ENCODE data around the gene CREB3L1.
"Not testable (repeated sequence)": the region's sequence is repeated elsewhere in the genome, so short reads cannot be mapped to it uniquely, and the experiment has no call there.

CREB3L1 gene

DNA sequence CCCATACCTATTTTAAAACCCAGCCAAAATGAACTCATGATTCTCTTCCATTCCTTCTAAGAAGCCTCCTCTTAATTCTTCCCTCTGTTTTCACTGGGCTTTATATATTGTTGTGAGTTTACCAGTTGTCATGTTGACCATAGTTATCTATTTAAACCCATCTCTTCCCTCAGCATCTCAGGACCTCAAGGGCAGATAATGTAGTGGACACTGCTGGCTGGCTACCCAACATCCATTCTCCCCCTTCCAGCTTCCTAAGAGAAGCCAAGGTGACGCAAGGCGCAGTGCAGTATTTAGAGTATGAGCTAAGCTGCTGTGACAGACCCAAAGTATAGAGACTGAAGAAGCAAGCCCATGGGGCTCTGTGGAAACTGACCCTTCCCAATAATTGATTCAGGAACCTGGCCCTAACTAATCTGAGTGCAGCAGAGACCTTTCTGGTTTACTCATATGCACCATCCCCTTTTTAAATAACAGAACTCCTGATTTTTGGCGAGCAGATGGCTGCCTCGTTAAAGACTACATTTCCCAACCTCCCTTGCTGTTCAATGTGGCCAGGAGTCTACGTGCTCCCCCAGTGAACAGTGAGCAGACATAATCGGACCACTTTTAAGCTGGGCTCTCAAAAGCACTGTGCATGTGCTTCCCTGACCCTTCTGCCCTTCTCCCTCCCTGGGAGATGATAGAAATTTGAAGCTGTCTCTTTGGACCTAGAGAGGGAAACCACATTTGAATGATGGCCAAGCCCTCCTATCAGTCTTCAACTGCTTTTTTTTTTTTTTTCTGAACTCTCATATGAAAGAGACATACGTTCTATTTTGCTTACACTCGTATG, 28.1 kb upstream of the CREB3L1 start:
- H3K9me3 ChIP-seq (ENCODE audit: control insufficient read depth, low read length): no peaks in the 10 kb centered on the region
- H3K4me3 ChIP-seq (ENCODE audit: insufficient read depth, low read depth, low read length): no peak overlapping the region
- WGBS, 2 experiments: 76 to 81% methylated on average over 8 of the region's 8 CpGs
- no peaks in the 10 kb centered on the region for H3K4me1 ChIP-seq (ENCODE audit: control insufficient read depth, insufficient read depth, low read length)
- no peak overlapping the region for H3K27ac ChIP-seq (ENCODE audit: insufficient read depth, low read depth, low read length, poor library complexity, severe bottlenecking)
- no peaks in the 10 kb centered on the region for H3K36me3 ChIP-seq (ENCODE audit: control insufficient read depth, insufficient read depth, low read length)
- H3K27me3 ChIP-seq (ENCODE audit: control insufficient read depth, insufficient read depth, low read length, poor library complexity, severe bottlenecking): no peaks in the 10 kb centered on the region

DNA sequence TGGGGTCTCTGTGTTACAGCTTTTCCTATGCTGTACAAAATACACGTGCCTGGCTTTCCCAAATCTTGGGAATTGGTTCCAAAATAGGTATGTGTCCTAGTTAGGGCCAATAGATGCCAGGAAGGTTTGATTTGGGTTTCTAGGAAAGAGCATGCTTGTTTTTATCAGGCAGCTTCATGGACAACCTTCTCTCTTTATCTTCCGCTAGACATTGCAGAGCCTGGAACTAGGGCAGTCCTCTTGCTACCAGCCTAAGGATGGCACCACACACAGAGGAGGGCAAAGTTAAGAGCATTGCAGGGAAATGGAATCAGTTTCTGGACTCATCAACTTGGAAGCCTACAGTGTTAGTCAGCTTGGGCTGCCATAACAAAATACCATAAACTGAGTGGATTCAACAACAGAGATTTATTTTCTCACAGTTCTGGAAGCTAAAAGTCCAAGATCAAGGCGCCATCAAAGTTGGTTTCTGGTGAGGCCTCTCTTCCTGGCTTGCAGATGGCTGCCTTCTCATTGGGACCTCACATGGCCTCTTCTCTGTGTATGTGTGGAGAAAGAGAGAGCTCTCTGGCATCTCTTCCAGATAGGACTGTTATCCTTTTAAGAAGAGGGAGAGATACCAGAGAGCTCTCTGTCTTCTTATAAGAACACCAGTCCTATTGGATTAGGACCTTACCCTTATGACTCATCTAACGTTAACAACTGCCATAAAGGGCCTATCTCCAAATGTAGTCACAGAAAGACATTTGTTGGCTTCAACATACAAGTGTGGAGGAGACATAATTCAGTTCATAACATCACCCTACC, 27.3 kb upstream of the CREB3L1 start:
- Histone ChIP-seq H3K9me3 (ENCODE audit: control insufficient read depth, low read length) (no peaks in the 10 kb centered on the region), H3K36me3 (ENCODE audit: control insufficient read depth, insufficient read depth, low read length) (no peaks in the 10 kb centered on the region), H3K27me3 (ENCODE audit: control insufficient read depth, insufficient read depth, low read length, poor library complexity, severe bottlenecking) (no peaks in the 10 kb centered on the region), H3K27ac (ENCODE audit: insufficient read depth, low read depth, low read length, poor library complexity, severe bottlenecking) (no peak overlapping the region), H3K4me1 (ENCODE audit: control insufficient read depth, insufficient read depth, low read length) (no peaks in the 10 kb centered on the region), H3K4me3 (ENCODE audit: insufficient read depth, low read depth, low read length) (no peak overlapping the region)
- 91 to 95% methylated on average over 4 of the region's 4 CpGs for WGBS, 2 experiments

- no peaks in the 10 kb centered on the region for H3K9me3 ChIP-seq (ENCODE audit: control insufficient read depth, low read length)
- H3K27me3 ChIP-seq (ENCODE audit: control insufficient read depth, insufficient read depth, low read length, poor library complexity, severe bottlenecking): no peaks in the 10 kb centered on the region
- H3K36me3 ChIP-seq (ENCODE audit: control insufficient read depth, insufficient read depth, low read length): no peaks in the 10 kb centered on the region
- no peak overlapping the region for H3K27ac ChIP-seq (ENCODE audit: insufficient read depth, low read depth, low read length, poor library complexity, severe bottlenecking)
- H3K4me3 ChIP-seq (ENCODE audit: insufficient read depth, low read depth, low read length): no peak overlapping the region
- no peaks in the 10 kb centered on the region for H3K4me1 ChIP-seq (ENCODE audit: control insufficient read depth, insufficient read depth, low read length)
- WGBS, 2 experiments: 90 to 95% methylated on average over 2 of the region's 2 CpGs
These were observed 26.8 kb upstream of the CREB3L1 start for GRCh38 chr11:46250745-46251052.

DNA sequence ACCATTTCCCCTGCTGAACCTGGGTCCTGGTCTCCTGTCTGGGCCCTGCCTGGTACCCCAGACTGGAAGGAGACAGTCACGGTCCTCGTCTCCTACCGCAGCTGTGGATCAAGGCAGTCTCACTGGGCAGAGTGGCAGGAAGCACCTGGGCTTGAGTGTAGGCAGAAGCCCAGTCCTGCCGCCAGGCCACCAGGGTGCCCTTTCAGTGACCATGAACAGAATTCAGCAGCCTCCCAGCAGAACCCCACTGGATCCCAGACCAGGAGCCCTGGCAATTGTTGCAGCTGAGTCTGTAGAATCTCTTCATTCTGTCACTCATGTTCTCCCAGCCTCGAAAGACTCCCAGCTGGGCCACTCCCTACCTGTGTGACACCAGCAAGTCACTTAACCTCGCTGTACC, 25.5 kb upstream of the CREB3L1 start:
- Histone ChIP-seq H3K4me1 (ENCODE audit: control insufficient read depth, insufficient read depth, low read length) (no peaks in the 10 kb centered on the region), H3K9me3 (ENCODE audit: control insufficient read depth, low read length) (no peaks in the 10 kb centered on the region), H3K36me3 (ENCODE audit: control insufficient read depth, insufficient read depth, low read length) (no peaks in the 10 kb centered on the region), H3K27ac (ENCODE audit: insufficient read depth, low read depth, low read length, poor library complexity, severe bottlenecking) (no peak overlapping the region), H3K27me3 (ENCODE audit: control insufficient read depth, insufficient read depth, low read length, poor library complexity, severe bottlenecking) (no peaks in the 10 kb centered on the region), H3K4me3 (ENCODE audit: insufficient read depth, low read depth, low read length) (no peak overlapping the region)
- 80 to 82% methylated on average over 6 of the region's 6 CpGs for WGBS, 2 experiments

- 90 to 92% methylated on average over 10 of the region's 10 CpGs for WGBS, 2 experiments
- no peaks in the 10 kb centered on the region for H3K9me3 ChIP-seq (ENCODE audit: control insufficient read depth, low read length)
- H3K4me1 ChIP-seq (ENCODE audit: control insufficient read depth, insufficient read depth, low read length): no peaks in the 10 kb centered on the region
- no peak overlapping the region for H3K4me3 ChIP-seq (ENCODE audit: insufficient read depth, low read depth, low read length)
- no peak overlapping the region for H3K27ac ChIP-seq (ENCODE audit: insufficient read depth, low read depth, low read length, poor library complexity, severe bottlenecking)
- no peaks in the 10 kb centered on the region for H3K27me3 ChIP-seq (ENCODE audit: control insufficient read depth, insufficient read depth, low read length, poor library complexity, severe bottlenecking)
- H3K36me3 ChIP-seq (ENCODE audit: control insufficient read depth, insufficient read depth, low read length): no peaks in the 10 kb centered on the region
These were observed 25.0 kb upstream of the CREB3L1 start for GRCh38 chr11:46252373-46252914.

- Histone ChIP-seq H3K4me1 (ENCODE audit: control insufficient read depth, insufficient read depth, low read length) (no peaks in the 10 kb centered on the region), H3K27me3 (ENCODE audit: control insufficient read depth, insufficient read depth, low read length, poor library complexity, severe bottlenecking) (no peaks in the 10 kb centered on the region), H3K27ac (ENCODE audit: insufficient read depth, low read depth, low read length, poor library complexity, severe bottlenecking) (no peak overlapping the region), H3K9me3 (ENCODE audit: control insufficient read depth, low read length) (no peaks in the 10 kb centered on the region), H3K36me3 (ENCODE audit: control insufficient read depth, insufficient read depth, low read length) (no peaks in the 10 kb centered on the region), H3K4me3 (ENCODE audit: insufficient read depth, low read depth, low read length) (no peak overlapping the region)
- WGBS, 2 experiments: 92 to 93% methylated on average over 13 of the region's 13 CpGs
These were observed 24.0 kb upstream of the CREB3L1 start for GRCh38 chr11:46253258-46254132.

GRCh38 chr11:46254133-46254491, 23.4 kb upstream of the CREB3L1 start:
- Histone ChIP-seq H3K27ac (ENCODE audit: insufficient read depth, low read depth, low read length, poor library complexity, severe bottlenecking) (no peak overlapping the region), H3K4me1 (ENCODE audit: control insufficient read depth, insufficient read depth, low read length) (no peaks in the 10 kb centered on the region), H3K27me3 (ENCODE audit: control insufficient read depth, insufficient read depth, low read length, poor library complexity, severe bottlenecking) (no peaks in the 10 kb centered on the region), H3K36me3 (ENCODE audit: control insufficient read depth, insufficient read depth, low read length) (no peaks in the 10 kb centered on the region), H3K9me3 (ENCODE audit: control insufficient read depth, low read length) (no peaks in the 10 kb centered on the region), H3K4me3 (ENCODE audit: insufficient read depth, low read depth, low read length) (no peak overlapping the region)
- WGBS, 2 experiments: 70 to 73% methylated on average over 9 of the region's 9 CpGs

DNA sequence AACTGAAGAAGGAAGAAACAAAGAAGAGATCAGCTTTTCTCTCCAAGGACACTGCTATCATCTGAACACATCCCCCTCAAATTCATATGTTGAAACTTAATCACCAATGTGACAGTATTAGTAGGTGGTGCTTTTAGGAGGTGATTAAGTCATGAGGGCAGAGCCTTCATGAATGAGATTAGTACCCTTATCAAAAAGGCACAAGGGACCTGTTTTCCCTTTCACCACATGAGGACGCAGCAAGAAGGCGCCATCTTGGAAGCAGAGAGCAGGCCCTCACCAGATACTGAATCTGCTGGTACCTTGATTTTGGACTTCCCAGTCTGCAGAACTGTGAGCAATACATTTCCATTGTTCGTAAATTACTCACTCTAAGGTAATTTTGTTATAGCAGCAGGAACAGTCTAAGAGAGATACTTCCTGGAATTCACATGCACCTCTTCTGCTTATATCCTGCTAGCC, 20.9 kb upstream of the CREB3L1 start:
- Histone ChIP-seq H3K9me3 (ENCODE audit: control insufficient read depth, low read length) (no peaks in the 10 kb centered on the region), H3K4me1 (ENCODE audit: control insufficient read depth, insufficient read depth, low read length) (no peaks in the 10 kb centered on the region), H3K4me3 (ENCODE audit: insufficient read depth, low read depth, low read length) (no peak overlapping the region), H3K27me3 (ENCODE audit: control insufficient read depth, insufficient read depth, low read length, poor library complexity, severe bottlenecking) (no peaks in the 10 kb centered on the region), H3K27ac (ENCODE audit: insufficient read depth, low read depth, low read length, poor library complexity, severe bottlenecking) (no peak overlapping the region), H3K36me3 (ENCODE audit: control insufficient read depth, insufficient read depth, low read length) (no peaks in the 10 kb centered on the region)
- WGBS, 2 experiments: 95 to 96% methylated on average over 3 of the region's 3 CpGs

DNA sequence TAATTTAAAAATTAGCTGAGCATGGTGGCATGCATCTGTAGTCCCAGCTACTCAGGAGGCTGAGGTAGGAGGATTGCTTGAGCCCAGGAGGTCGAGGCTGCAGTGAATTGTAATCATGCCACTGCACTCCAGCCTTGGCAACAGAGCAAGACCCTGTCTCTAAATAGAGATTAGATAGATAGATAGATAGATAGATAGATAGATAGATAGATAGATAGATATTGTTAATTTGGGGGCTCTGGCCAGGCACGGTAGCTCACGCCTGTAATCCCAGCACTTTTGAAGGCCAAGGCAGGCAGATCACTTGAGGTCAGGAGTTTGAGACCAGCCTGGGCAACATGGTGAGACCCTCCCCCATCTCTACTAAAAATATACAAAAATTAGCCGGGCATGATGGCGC, 18.1 kb upstream of the CREB3L1 start:
- not testable (repeated sequence) for H3K27ac ChIP-seq (ENCODE audit: insufficient read depth, low read depth, low read length, poor library complexity, severe bottlenecking); H3K36me3 ChIP-seq (ENCODE audit: control insufficient read depth, insufficient read depth, low read length); H3K4me1 ChIP-seq (ENCODE audit: control insufficient read depth, insufficient read depth, low read length); H3K9me3 ChIP-seq (ENCODE audit: control insufficient read depth, low read length); H3K4me3 ChIP-seq (ENCODE audit: insufficient read depth, low read depth, low read length); H3K27me3 ChIP-seq (ENCODE audit: control insufficient read depth, insufficient read depth, low read length, poor library complexity, severe bottlenecking)
- WGBS, 2 experiments: 84 to 94% methylated on average over 5 of the region's 5 CpGs
